NOMO-1 treated with DMSO at 0.1 percent for 48 hours (cell line): ENCODE measurements around the gene SLC46A1.
"Not testable (repeated sequence)": the region's sequence is repeated elsewhere in the genome, so short reads cannot be mapped to it uniquely, and the experiment has no call there.

Experiments used
- DNase-seq: peaks from one replicate; lab custom pipeline; 2025; ENCODE audit not compliant: unreplicated experiment; lab: John Stamatoyannopoulos, UW

SLC46A1 gene

GRCh38 chr17:28405632-28406472, at the start of gene SLC46A1:
Gene SLC46A1 (minus strand): TSS chr17:28406212. CDS start chr17:28406114, 98 bp downstream.
- DNase-seq, result peak; percentile 24

- no peak for DNase-seq
These were observed 43.8 kb upstream of the SLC46A1 start for GRCh38 chr17:28449859-28450258.

GRCh38 chr17:28447396-28447760, 41.4 kb upstream of the SLC46A1 start:
- DNase-seq, result no peak

GRCh38 chr17:28446716-28447395, 40.8 kb upstream of the SLC46A1 start:
- no peak for DNase-seq

- DNase-seq, result no peak
These were observed 38.1 kb upstream of the SLC46A1 start for GRCh38 chr17:28443901-28444638.

- DNase-seq, result not testable (repeated sequence)
These were observed 28.3 kb upstream of the SLC46A1 start for GRCh38 chr17:28434326-28434725.

GRCh38 chr17:28433721-28434120, 27.7 kb upstream of the SLC46A1 start:
- DNase-seq, result no peak

- DNase-seq, result not testable (repeated sequence)
These were observed 22.0 kb upstream of the SLC46A1 start for GRCh38 chr17:28427982-28428381.

- DNase-seq, result no peak
These were observed 21.4 kb upstream of the SLC46A1 start for GRCh38 chr17:28427371-28427770.

GRCh38 chr17:28426081-28426519, 20.1 kb upstream of the SLC46A1 start:
- no peak for DNase-seq

GRCh38 chr17:28425206-28425605, 19.2 kb upstream of the SLC46A1 start:
- no peak for DNase-seq

GRCh38 chr17:28421787-28422305, 15.8 kb upstream of the SLC46A1 start:
- DNase-seq, result no peak

GRCh38 chr17:28416703-28417311, 10.8 kb upstream of the SLC46A1 start:
- peak; percentile 78 for DNase-seq

GRCh38 chr17:28415886-28416285, 9.9 kb upstream of the SLC46A1 start:
- DNase-seq, result no peak

- DNase-seq, result no peak
These were observed 7.8 kb upstream of the SLC46A1 start for GRCh38 chr17:28413804-28414203.

GRCh38 chr17:28412099-28412498, 6.1 kb upstream of the SLC46A1 start:
- no peak for DNase-seq

GRCh38 chr17:28407974-28408306, 1.9 kb upstream of the SLC46A1 start:
- no peak for DNase-seq

GRCh38 chr17:28407130-28407973, 1.3 kb upstream of the SLC46A1 start:
- DNase-seq, result no peak

- no peak for DNase-seq
These were observed 432 bp upstream of the SLC46A1 start for GRCh38 chr17:28406473-28406814.
